GM21423 (cell line): ENCODE results near the gene ABTB2.
A peak's percentile ranks its signal among the peaks of the same experiment; 100 is the strongest.

ENCODE experiments used
- ATAC-seq: cut with Tn5 transposase; IDR thresholded peaks from one replicate; pipeline ENCODE4 v1.9.1; 2021; ENCODE audit warnings: mild to moderate bottlenecking, moderate library complexity; ENCODE audit not compliant: unreplicated experiment

ABTB2 gene

DNA sequence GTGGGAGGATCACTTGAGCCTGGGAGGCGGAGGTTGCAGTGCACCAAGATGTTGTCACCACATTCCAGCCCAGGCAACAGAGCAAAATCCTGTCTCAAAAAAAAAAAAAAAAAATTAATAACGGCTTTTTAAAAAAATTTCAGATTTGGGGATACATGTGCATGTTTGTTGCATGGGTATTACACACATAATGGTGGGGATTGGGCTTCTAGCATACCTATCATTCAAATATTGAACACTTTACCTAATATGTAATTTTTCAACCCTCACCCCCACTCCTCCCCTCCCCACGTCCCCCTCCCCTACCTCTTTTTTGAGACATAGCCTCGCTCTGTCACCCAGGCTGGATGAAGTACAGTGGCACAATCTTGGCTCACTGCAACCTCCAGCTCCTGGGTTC, 40.1 kb downstream of the ABTB2 start:
- ATAC-seq = no peak

- ATAC-seq = no peak
These were observed 40.8 kb downstream of the ABTB2 start for GRCh38 chr11:34317036-34317360.

DNA sequence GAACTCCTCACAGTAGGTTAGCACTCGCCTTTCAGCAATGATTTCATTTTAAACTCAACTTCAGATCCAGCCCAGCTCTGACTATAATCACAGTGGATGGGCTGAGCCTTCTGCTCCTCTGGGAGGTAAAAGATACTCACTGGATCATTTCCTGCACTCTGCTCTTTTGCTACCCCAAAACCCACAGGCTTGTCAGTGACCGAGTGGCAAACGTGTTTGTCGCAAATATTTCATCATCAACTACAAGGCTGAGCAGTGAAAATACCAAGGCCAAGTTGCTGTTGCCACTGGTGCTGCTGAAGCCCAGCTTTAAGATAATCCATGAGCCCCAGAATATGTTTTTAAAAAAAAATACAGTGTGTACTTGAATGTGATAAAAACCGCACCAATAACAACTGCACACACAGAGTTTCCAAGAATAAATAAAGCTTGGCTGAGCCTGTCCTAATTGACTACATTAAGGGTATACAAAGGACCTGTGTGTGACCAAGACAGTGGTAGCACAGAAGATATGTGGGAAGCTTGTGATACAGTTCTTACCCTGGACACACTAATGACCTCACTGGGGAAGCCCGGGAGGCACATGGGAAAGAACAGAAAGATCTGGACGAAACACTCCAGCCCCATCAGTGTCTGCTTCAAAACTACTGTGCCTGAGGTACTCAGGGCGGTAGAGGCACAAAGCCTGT, 41.3 kb downstream of the ABTB2 start:
- no peak for ATAC-seq

DNA sequence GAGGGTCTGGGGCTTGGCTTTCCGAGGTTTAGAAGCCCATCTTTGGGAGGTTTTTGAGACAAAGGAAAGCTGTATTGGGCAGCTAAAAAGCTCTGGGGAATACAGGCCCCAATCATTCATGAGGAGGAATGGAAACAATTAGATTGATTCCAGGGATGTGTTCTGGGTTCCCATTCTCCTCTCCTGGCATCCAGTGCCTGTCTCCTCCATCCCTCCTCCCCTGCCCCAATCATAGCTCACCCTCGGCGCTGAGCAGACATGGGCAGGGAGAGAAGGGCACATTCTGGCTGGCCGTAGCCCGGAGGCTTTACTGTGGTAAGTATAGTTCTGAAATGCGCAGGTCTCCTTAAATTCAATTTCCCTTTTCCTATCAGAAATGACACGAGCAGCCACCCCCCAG, 42.4 kb downstream of the ABTB2 start:
- no peak for ATAC-seq

GRCh38 chr11:34314936-34315335, 42.9 kb downstream of the ABTB2 start:
- ATAC-seq = no peak

DNA sequence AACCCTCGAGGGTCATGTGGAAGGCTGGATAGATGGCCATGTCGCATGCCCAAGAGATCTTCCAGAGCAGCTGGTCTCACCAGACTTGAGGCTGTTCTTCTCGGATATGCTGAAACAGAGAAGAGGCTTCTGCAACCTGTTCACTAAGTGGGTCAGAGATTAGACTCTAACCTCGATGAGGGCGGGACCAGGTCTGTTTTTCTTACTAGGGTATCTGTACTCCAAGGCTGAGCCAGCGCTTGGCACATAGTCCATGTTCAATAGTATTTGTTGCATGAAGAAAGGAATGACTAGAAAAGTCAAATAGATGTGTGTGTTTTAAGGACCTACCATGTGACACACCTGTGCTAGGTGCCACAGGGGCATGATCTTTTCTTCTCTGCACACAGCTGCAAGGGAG, 43.6 kb downstream of the ABTB2 start:
- ATAC-seq = no peak

DNA sequence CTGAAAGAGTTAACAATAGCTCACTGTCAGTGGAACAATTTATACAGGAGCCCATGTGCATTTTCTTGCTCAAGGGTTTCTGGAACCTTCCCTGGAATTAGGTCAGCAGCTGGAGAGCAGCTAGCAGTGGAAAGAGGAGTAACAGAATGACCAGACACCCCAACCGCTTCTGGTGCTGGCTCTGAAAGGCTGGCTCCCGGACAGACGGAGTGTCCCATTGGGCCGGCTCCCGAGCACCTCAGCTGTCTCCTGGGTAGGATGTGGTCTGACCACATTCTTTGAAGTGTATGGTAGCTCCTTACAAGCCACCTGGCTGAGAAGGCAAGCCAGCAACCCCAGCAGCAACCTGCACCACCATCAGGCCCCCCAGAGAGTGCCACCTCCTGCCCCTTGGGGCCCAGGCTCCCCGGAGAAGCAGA, 44.7 kb downstream of the ABTB2 start:
- peak; percentile 95 for ATAC-seq

DNA sequence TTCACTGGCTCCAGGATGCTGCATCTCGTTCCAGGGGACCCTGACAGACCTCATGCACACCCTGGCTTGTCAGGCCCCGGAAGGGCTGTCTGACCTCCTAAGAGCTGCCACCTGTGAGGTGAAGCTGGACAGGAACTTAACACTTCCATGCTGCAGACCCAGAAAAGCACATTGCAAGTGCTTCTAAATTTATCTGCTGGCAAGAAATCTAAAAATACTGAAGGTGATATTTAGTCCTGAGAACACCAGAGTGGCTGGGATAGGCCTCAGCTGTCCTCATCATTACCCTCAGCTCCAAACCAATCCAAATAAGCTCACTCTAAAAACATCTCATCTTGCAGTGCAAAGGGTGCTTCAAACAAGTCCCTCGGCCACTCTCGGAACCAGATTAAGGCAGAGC, 46.7 kb downstream of the ABTB2 start:
- no peak for ATAC-seq

DNA sequence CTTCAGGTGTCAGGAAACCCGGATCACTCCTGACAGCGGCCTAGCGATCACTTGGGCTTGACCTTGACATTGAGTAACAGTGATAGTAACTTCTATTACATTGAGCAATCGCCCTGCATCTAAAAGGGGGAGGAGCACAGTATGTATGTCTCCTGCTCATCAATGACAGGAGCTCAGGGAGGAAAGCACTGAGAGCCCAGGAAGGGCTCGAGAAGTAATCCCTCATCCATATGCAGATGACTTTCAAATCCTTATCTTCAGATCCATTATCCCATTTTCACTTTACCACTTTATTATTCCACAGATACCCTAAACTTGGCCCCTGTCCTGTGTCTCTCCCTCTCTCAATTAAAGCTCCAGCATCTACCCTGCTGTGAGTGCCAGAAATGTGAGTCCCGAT, 47.8 kb downstream of the ABTB2 start:
- ATAC-seq = no peak

- ATAC-seq = no peak
These were observed 48.8 kb downstream of the ABTB2 start for GRCh38 chr11:34308913-34309585.

DNA sequence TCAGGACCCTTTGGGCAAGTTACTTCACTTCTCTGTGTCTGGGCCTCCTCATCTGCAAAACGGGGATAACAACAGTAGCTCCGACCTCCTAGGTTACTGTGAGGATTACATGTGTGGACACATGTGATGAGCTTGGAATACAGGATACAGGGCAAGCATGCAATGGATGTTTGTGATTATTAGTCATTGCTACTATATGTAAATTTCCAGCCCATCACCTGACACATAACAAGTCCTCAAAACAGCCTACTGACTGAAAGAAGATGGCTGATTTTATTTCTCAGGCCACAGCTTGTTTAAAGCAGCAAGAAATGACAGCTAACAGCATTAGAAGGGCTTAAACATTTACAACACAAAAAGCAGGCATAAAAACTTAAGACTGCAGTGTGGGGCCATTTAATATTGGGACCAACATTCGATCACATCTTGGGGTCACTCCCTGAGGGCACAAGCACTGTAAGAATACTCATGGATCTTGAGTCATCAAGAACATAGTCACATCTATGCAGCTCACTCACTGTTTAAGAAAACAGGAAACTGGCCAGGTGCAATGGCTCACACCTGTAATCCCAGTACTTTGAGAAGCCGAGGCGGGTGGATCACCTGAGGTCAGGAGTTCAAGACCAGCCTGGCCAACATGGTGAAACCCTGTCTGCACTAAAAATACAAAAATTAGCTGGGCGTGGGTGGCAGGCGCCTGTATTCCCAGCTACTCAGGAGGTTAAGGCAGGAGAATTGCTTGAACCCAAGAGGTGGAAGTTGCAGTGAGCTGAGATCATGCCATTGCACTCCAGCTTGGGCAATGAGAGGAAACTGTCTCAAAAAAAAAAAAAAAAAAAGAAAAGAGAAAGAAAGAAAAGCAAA, 49.5 kb downstream of the ABTB2 start:
- ATAC-seq = no peak

- no peak for ATAC-seq
These were observed 52.0 kb downstream of the ABTB2 start for GRCh38 chr11:34305780-34306179.

GRCh38 chr11:34305193-34305592, 52.6 kb downstream of the ABTB2 start:
- ATAC-seq = no peak

DNA sequence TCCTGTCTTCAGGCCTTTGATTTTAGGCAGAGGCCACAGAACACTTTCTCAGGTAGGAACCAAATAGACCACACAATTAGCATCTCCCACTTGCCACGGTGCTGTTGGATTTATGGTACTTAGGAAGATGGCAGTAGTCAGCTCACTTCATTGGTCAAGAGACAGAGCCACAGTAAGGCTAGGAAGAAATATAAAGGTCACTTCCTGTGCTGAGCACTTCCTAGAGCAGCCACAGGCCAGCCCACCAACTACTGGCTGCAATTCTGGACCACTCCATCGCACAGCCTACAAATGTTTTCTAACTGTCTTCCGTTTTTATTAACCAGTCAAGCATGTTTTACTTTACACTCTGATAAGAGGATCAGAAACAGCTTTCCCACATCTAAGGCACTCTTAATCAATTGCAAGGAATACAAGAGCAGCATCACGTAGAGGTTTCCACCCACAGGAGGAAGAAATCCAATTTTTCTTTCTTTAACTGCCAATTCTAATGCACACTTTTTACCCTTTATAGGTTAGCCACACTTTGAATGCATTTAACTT, 54.7 kb downstream of the ABTB2 start:
- ATAC-seq = no peak

DNA sequence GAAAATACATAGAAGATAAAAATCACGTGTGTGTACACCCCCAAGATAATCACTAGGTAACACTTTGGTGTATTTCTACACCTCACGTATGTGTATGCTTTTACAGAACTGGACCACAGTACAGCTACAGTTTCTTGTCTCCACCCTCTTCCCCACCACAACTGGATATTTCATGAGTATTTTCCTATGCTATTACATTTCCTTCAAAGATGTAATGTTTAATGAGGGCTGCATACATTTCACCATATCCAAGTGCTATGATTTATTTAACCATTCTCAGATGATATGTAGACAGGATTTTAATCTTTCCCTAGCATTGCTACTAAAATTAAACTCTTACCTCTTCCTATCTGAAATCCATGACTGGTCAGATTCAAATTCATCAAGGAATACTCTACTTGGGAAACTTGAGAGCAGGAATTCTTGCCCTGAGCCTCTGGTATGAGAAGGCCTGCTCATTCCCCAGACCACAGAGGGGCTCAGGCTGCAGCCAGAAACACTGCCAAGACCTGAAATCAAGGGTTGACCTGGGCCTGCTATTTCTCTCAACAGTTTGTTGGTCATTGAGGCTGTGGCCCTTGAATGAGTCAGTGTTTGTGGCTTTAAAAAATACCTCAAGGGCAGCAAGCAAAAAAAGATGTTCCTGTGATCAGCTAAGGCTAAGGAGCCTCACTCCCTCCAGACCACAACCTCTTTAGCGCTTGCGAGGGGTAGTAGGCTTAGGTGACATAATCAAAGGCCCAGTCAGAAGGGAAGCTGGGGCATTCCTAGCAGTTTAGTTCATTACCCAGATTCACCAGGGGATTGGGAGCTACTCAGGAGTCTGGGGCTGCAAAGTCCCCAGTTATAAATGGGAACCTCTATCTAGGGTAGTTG, 55.5 kb downstream of the ABTB2 start:
- ATAC-seq = peak; percentile 71

DNA sequence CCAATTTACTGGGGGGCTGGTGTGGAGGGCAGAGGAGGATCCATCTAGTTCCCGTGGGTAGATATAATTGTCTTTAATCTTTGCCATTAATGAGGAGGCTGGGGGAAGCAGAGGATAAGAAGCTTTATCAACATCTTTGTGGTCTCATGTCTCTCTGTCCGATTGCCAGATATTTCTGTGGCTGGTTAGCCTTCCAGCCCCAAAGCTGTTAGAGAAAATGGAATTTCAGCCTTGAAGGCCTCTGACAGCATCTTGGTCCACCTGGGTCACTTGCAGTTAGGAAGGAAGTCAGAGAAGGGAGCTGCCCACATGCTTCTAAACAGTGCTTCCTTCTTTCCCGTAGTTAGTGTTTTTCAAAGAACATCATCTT, 56.9 kb downstream of the ABTB2 start:
- ATAC-seq = no peak

DNA sequence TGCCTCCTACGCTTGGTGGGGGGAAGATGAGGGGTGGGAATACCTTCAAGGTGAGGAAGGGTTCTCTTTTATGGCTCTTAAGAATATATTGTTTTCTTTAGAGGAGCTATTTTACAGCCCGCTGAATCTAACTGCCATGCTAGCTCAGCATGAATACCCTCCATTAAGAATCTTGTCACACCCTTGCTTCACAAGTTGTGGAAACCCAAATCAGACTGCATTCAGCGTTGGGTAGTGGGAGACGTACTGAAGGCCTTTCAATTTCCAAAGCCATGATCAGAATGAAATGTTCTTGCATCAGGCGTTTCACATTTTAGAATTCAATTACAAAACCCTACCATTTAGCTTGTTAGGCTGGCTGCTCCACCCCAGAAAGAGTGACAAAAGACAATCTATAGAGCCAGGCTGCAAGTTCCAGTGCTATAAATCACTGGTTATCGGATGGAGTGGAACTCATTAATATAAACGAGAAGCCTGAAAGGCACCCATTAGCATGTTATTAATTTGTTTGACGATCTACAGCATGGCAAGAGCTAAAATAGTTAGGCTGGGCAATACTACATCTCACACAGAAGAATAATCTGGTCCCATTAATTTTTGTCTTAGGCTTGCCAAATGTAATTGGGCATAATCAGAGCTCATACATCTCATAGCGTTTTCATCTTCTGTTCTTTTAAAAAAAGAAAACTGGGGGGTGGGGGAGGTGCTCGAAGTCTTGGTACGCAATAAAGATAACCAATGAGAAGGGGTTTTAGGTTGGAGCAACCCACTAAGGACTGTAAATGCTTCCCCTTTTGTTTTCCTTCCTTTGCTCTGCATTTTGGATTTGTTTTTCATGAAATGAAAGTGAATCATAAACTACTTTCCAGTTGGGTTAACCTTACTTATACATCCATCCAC, 57.5 kb downstream of the ABTB2 start:
- no peak for ATAC-seq

DNA sequence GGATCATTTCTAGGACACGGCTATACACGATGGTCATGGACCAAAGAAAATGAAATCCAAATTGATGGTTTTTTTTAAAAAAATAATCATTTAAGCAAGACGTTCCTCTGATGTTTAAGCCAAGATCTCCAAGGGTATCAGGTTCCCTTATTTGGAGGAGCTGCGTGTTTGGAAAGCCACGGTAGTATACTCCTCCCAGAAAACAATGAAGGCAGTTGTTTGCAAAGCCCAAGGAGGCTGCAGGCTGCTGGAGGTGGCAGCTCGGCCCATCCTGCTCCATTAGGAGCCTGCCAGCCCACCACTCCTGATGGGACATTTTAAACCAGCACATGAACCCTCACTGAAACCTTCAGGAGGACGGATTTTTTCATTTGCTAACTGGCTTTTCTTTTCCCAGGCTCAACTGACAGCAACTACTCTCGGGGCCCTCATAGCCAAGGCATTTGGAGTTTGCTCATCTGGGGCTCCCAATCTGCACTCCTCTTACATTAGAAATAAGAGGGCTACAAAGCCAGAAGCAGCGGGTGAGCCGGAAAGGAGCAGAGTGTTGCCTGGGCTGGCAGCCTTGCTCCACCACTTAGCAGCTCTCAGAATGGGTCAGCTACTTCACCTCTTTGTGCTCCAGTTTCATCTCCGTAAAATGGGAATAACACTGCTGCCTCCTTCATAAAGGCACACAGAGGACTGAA, 58.4 kb downstream of the ABTB2 start:
- ATAC-seq = no peak

DNA sequence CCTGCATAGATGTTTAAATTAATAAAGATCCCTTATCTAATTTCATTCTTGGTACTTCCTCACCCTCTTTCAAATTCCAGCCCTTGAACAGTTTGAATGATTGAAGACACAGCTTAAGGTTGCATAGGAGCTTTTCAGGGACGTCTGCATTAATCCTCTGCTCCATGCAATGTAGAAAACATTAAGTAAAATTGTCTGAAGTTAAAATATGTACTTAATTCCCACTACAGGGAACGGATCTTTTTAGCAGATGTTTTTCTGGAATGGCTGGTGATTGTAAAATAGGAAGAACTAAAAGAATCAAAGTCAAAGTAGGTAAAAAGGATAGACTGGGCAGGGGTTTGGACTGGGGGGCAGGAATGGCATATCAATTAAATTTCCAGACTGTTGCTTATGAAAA, 58.9 kb downstream of the ABTB2 start:
- no peak for ATAC-seq
